Measurements from ENCODE around the gene CAMK1. TPM values are rescaled to one million over a fixed set of nuclear protein-coding genes. Genes with fewer than 3 reads are reported as not detected.

The CAMK1 gene
- total RNA-seq, 1 experiment from 2014 or later: 9.7 TPM

DNA sequence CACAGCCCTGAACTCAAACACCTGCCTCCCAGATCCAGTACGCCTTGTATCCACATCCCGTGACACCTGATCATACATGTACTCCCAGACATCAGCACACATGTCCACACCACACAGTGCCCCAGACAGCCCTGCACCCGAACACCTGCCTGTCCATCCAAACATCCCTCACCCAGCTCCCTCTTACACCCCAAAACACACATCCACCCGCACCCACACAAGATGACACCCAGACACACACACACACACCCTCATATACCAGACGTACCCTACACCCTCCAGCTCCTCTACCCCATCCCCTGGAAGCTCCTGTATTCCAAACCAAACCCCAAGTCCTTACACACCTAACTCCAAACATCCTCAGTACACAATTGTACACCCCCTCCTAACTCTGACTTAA lies 735 bp downstream of the CAMK1 start:
- ATAC-seq: no peak
- Histone ChIP-seq H3K9me3 (ENCODE audit: control insufficient read depth, insufficient read depth, low read depth, low read length) (no peaks in the 10 kb centered on the region), H3K36me3 (ENCODE audit: control insufficient read depth, insufficient read depth, low read length) (no peaks in the 10 kb centered on the region), H3K4me3 (ENCODE audit: low read depth in 2 of 2, low read length in 2 of 2) (peak overlapping the region; percentile 50 to 54), H3K27ac (ENCODE audit: low read length) (peak overlapping the region; percentile 35; the same call in 1 of the 2 replicates), H3K27me3 (ENCODE audit: control insufficient read depth, insufficient read depth, low read length) (no peaks in the 10 kb centered on the region), H3K4me1 (ENCODE audit: control insufficient read depth, insufficient read depth, low read length) (0 out of 2 replicates have a peak, but pooled peaks cover 3% of the 10 kb centered on the region)
- ChIA-PET CTCF (no interaction called here), POLR2A (no interaction called here)
- intact Hi-C loops (cut with micrococcal nuclease; ENCODE audit: unreplicated experiment) (no loop called here), in situ Hi-C loops (cut with HindIII; ENCODE audit: low pct_unique_long_range_greater_than_20kb, low sequenced_read_pairs) (no loop called here)
- BruUV-seq (replicated peaks): no TSS peak
- TF ChIP-seq POLR2AphosphoS5 (IDR thresholded peaks at IDR 0.05; ENCODE audit: low read depth, low read length): no peak
- TF ChIP-seq SIN3A (IDR thresholded peaks at IDR 0.05; ENCODE audit: borderline replicate concordance, insufficient read depth, low read depth, low read length): no peak
- TF ChIP-seq, protein P1, sequence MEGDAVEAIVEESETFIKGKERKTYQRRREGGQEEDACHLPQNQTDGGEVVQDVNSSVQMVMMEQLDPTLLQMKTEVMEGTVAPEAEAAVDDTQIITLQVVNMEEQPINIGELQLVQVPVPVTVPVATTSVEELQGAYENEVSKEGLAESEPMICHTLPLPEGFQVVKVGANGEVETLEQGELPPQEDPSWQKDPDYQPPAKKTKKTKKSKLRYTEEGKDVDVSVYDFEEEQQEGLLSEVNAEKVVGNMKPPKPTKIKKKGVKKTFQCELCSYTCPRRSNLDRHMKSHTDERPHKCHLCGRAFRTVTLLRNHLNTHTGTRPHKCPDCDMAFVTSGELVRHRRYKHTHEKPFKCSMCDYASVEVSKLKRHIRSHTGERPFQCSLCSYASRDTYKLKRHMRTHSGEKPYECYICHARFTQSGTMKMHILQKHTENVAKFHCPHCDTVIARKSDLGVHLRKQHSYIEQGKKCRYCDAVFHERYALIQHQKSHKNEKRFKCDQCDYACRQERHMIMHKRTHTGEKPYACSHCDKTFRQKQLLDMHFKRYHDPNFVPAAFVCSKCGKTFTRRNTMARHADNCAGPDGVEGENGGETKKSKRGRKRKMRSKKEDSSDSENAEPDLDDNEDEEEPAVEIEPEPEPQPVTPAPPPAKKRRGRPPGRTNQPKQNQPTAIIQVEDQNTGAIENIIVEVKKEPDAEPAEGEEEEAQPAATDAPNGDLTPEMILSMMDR (IDR thresholded peaks at IDR 0.05): no peak
- TF ChIP-seq, protein P2, sequence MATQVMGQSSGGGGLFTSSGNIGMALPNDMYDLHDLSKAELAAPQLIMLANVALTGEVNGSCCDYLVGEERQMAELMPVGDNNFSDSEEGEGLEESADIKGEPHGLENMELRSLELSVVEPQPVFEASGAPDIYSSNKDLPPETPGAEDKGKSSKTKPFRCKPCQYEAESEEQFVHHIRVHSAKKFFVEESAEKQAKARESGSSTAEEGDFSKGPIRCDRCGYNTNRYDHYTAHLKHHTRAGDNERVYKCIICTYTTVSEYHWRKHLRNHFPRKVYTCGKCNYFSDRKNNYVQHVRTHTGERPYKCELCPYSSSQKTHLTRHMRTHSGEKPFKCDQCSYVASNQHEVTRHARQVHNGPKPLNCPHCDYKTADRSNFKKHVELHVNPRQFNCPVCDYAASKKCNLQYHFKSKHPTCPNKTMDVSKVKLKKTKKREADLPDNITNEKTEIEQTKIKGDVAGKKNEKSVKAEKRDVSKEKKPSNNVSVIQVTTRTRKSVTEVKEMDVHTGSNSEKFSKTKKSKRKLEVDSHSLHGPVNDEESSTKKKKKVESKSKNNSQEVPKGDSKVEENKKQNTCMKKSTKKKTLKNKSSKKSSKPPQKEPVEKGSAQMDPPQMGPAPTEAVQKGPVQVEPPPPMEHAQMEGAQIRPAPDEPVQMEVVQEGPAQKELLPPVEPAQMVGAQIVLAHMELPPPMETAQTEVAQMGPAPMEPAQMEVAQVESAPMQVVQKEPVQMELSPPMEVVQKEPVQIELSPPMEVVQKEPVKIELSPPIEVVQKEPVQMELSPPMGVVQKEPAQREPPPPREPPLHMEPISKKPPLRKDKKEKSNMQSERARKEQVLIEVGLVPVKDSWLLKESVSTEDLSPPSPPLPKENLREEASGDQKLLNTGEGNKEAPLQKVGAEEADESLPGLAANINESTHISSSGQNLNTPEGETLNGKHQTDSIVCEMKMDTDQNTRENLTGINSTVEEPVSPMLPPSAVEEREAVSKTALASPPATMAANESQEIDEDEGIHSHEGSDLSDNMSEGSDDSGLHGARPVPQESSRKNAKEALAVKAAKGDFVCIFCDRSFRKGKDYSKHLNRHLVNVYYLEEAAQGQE (IDR thresholded peaks at IDR 0.05; ENCODE audit: insufficient read depth in 1 of 2, low read depth in 2 of 2, low read length in 1 of 2): no peak
- TF ChIP-seq TCF7L2 (IDR thresholded peaks at IDR 0.05; ENCODE audit: low read depth, low read length): no peak
- no peak for DNase-seq (ENCODE audit: low read depth, low spot score)

DNA sequence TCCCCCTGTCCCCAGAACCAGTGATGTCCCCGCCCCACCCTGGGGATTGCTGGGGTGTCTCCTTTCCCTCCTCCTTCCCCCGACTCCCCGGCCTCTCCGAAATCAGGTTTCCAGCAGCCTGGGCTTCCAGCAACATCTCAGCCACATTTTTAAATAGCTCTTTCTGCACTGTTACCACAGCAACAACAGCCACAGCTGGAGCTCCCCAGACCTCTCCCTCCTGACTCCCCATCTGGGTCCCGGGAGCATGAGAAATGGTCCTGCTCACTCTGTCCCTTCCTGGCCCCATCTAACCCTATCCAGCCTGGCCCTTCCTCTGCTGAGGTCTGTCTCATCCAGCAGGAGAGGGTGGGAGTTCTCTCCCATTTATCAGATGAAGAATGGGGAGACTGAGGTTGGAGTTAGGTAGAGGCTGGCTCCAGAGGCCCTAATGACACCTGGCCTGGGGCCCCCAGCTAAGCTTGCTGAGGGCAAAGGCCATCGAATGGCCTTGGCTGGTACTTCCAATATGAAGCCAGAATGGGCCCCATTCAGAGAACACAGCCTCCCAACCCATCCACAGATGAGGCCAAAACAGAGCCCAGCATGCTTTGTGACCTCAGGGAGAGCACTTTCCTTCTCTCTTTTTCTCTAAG lies 1.5 kb downstream of the CAMK1 start:
- BruUV-seq (replicated peaks): no TSS peak
- CTCF ChIA-PET: interaction anchor here (0.6 kb wide), 1 partner anchor 47 kb away, joined by 5 read pairs; no protein-coding TSS in a partner anchor

More for the DNA sequence above, 1.5 kb downstream of the CAMK1 start:
- Histone ChIP-seq H3K27me3 (ENCODE audit: control insufficient read depth, insufficient read depth, low read length) (no peaks in the 10 kb centered on the region), H3K9me3 (ENCODE audit: control insufficient read depth, insufficient read depth, low read depth, low read length) (no peaks in the 10 kb centered on the region), H3K4me3 (ENCODE audit: low read depth in 2 of 2, low read length in 2 of 2) (no peak overlapping the region), H3K27ac (ENCODE audit: low read length) (no peak overlapping the region), H3K4me1 (ENCODE audit: control insufficient read depth, insufficient read depth, low read length) (0 out of 2 replicates have a peak, but pooled peaks cover 3% of the 10 kb centered on the region), H3K36me3 (ENCODE audit: control insufficient read depth, insufficient read depth, low read length) (no peaks in the 10 kb centered on the region)
- POLR2A ChIA-PET: no interaction called here
- TF ChIP-seq POLR2AphosphoS5 (IDR thresholded peaks at IDR 0.05; ENCODE audit: low read depth, low read length) (no peak), SIN3A (IDR thresholded peaks at IDR 0.05; ENCODE audit: borderline replicate concordance, insufficient read depth, low read depth, low read length) (no peak), TCF7L2 (IDR thresholded peaks at IDR 0.05; ENCODE audit: low read depth, low read length) (no peak)
- TF ChIP-seq, protein P1 (IDR thresholded peaks at IDR 0.05): no peak
- TF ChIP-seq, protein P2 (IDR thresholded peaks at IDR 0.05; ENCODE audit: insufficient read depth in 1 of 2, low read depth in 2 of 2, low read length in 1 of 2): no peak
- in situ Hi-C loops (cut with HindIII; ENCODE audit: low pct_unique_long_range_greater_than_20kb, low sequenced_read_pairs) (no loop called here), intact Hi-C loops (cut with micrococcal nuclease; ENCODE audit: unreplicated experiment) (no loop called here)
- ATAC-seq: no peak
- DNase-seq (ENCODE audit: low read depth, low spot score): no peak

Data from Panc1 (cell line).